ENCODE results near the gene RBM38. TPM values are rescaled to one million over a fixed set of nuclear protein-coding genes. Genes with fewer than 3 reads are reported as not detected.

Gene RBM38
- total and polyA plus RNA-seq, 2 of the 4 experiments (the other 2 are of a cell fraction) = 5.2 to 11.9 TPM

DNA sequence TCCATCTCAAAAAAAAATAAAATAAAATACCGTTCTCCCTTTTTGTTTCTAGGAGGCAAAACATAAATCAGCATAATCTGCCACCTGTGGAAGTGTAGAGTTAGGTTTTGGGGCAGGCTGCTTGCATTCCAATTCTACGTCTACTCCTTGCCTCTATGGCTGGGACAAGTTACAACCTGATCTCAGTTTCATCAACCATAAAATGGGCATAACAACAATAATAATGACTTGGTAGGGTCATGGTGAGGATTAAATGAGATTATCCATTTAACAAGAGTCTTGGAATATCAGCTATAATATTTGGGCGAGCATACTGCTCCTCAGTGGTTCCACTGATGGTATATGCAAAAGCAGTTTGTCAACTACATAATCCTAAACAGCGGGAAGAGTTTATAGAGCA, 43.8 kb upstream of the RBM38 start:
- intact Hi-C loops (cut with micrococcal nuclease) (no loop called here), dilution Hi-C loops (cut with HindIII; ENCODE audit: low sequenced_read_pairs, unreplicated experiment) (no loop called here), in situ Hi-C loops (cut with MboI; ENCODE audit: low sequenced_read_pairs) (loop anchor here (5.0 kb wide), 1 partner anchor 795 kb away; no protein-coding TSS in a partner anchor)
- Histone ChIP-seq H4K5ac (ENCODE audit: low read depth, low read length) (no peak overlapping the region), H3K14ac (replicated peaks; ENCODE audit: low read depth, low read length) (no peak overlapping the region), H2AK9ac (replicated peaks; ENCODE audit: low read depth, low read length, poor library complexity) (no peak overlapping the region), H3K27me3 (ENCODE audit: control insufficient read depth, insufficient read depth, low read length) (no peaks in the 10 kb centered on the region), H3K9me3 (ENCODE audit: control insufficient read depth, insufficient read depth, low read length) (no peaks in the 10 kb centered on the region), H4K8ac (ENCODE audit: low read depth in 2 of 2, low read length in 2 of 2) (no peak overlapping the region), H2AFZ (replicated peaks; ENCODE audit: low read length, poor library complexity) (no peak overlapping the region), H2BK15ac (ENCODE audit: low read depth, low read length) (no peak overlapping the region), H3K56ac (ENCODE audit: extremely low read depth, insufficient read depth, low read length) (no peak overlapping the region), H2AK5ac (ENCODE audit: low read depth, low read length) (no peak overlapping the region), H3K9me1 (ENCODE audit: insufficient read depth, low read length) (no peaks in the 10 kb centered on the region), H3K4me3 (ENCODE audit: insufficient read depth, low read depth, low read length) (no peak overlapping the region), H3K79me1 (ENCODE audit: low read depth in 1 of 2, low read length in 2 of 2) (peaks cover 0 to 10% of the 10 kb centered on the region in 2 experiments; a peak in 2 of 4 replicates), H3K4me1 (ENCODE audit: control insufficient read depth, insufficient read depth, low read length) (peaks cover 3% of the 10 kb centered on the region; the same call in 1 of the 2 replicates), H2BK120ac (ENCODE audit: low read depth, low read length) (no peak overlapping the region), H3K9ac (ENCODE audit: low read depth, low read length) (no peak overlapping the region), H4K91ac (ENCODE audit: insufficient read depth, low read depth, low read length) (no peak overlapping the region), H2BK5ac (ENCODE audit: low read depth, low read length, poor library complexity, severe bottlenecking) (no peak overlapping the region), H3K23ac (ENCODE audit: low read depth, low read length) (no peak overlapping the region), H3K4me2 (ENCODE audit: low read depth, low read length) (no peak overlapping the region), H3K18ac (ENCODE audit: low read depth, low read length) (no peak overlapping the region), H2BK20ac (ENCODE audit: low read depth, low read length) (no peak overlapping the region), H3K4ac (ENCODE audit: low read depth, low read length) (no peak overlapping the region), H3K27ac (ENCODE audit: insufficient read depth, low read length) (no peak overlapping the region), H4K20me1 (ENCODE audit: insufficient read depth, low read length) (peaks cover 3% of the 10 kb centered on the region), H3K36me3 (ENCODE audit: control insufficient read depth, insufficient read depth, low read length) (no peaks in the 10 kb centered on the region)
- BruUV-seq (replicated peaks) = no TSS peak
- DNase-seq = no peak
- ChIA-PET POLR2A (ENCODE audit: unreplicated experiment) (no interaction called here), CTCF (interaction anchor here (1.0 kb wide), 2 partner anchors 19 to 797 kb away, joined by 3 to 7 read pairs; no protein-coding TSS in a partner anchor)
- no CpG with 5 or more reads among the region's 4 CpGs for WGBS, 2 experiments (ENCODE audit: extremely low coverage in 2 of 2, insufficient read length in 1 of 2)
- ATAC-seq (ENCODE audit: low read depth) = no peak
- no peak for TF ChIP-seq NFE2L2 (IDR thresholded peaks at IDR 0.05; ENCODE audit: low read depth, low read length)
- TF ChIP-seq CHD1 (IDR thresholded peaks at IDR 0.05; ENCODE audit: low read depth, low read length) = no peak
- no peak for TF ChIP-seq RCOR1 (IDR thresholded peaks at IDR 0.05; ENCODE audit: insufficient replicate concordance, low read length)
- TF ChIP-seq CEBPB (IDR thresholded peaks at IDR 0.05; ENCODE audit: low read depth, low read length) = no peak
- TF ChIP-seq, protein P1, sequence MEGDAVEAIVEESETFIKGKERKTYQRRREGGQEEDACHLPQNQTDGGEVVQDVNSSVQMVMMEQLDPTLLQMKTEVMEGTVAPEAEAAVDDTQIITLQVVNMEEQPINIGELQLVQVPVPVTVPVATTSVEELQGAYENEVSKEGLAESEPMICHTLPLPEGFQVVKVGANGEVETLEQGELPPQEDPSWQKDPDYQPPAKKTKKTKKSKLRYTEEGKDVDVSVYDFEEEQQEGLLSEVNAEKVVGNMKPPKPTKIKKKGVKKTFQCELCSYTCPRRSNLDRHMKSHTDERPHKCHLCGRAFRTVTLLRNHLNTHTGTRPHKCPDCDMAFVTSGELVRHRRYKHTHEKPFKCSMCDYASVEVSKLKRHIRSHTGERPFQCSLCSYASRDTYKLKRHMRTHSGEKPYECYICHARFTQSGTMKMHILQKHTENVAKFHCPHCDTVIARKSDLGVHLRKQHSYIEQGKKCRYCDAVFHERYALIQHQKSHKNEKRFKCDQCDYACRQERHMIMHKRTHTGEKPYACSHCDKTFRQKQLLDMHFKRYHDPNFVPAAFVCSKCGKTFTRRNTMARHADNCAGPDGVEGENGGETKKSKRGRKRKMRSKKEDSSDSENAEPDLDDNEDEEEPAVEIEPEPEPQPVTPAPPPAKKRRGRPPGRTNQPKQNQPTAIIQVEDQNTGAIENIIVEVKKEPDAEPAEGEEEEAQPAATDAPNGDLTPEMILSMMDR (conservative IDR thresholded peaks at IDR 0.05; ENCODE audit: low read depth, low read length) = no peak
- TF ChIP-seq MAFK (IDR thresholded peaks at IDR 0.05; ENCODE audit: low read depth, low read length) = no peak
- no peak for TF ChIP-seq POLR2A (IDR thresholded peaks at IDR 0.05; ENCODE audit: low read depth, low read length)
- no peak for TF ChIP-seq FOS (IDR thresholded peaks at IDR 0.05; ENCODE audit: low read depth, low read length)
- TF ChIP-seq ELK1 (IDR thresholded peaks at IDR 0.05; ENCODE audit: borderline replicate concordance, low read depth, low read length) = no peak
- TF ChIP-seq MAZ (IDR thresholded peaks at IDR 0.05; ENCODE audit: borderline replicate concordance, low read depth, low read length) = no peak
- TF ChIP-seq MXI1 (IDR thresholded peaks at IDR 0.05; ENCODE audit: borderline replicate concordance, low read depth, low read length) = no peak
- TF ChIP-seq RAD21 (IDR thresholded peaks at IDR 0.05; ENCODE audit: low read length) = no peak
- no peak for TF ChIP-seq BHLHE40 (IDR thresholded peaks at IDR 0.05; ENCODE audit: low read depth, low read length)
- no peak for TF ChIP-seq RFX5 (IDR thresholded peaks at IDR 0.05; ENCODE audit: low read depth, low read length)
- TF ChIP-seq SMC3 (IDR thresholded peaks at IDR 0.05; ENCODE audit: low read depth, low read length) = no peak
- TF ChIP-seq, protein P2, sequence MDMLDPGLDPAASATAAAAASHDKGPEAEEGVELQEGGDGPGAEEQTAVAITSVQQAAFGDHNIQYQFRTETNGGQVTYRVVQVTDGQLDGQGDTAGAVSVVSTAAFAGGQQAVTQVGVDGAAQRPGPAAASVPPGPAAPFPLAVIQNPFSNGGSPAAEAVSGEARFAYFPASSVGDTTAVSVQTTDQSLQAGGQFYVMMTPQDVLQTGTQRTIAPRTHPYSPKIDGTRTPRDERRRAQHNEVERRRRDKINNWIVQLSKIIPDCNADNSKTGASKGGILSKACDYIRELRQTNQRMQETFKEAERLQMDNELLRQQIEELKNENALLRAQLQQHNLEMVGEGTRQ (IDR thresholded peaks at IDR 0.05; ENCODE audit: low read depth, low read length) = no peak

All from IMR-90 (cell line).